ENCODE data around the gene GADL1.

Gene GADL1

DNA sequence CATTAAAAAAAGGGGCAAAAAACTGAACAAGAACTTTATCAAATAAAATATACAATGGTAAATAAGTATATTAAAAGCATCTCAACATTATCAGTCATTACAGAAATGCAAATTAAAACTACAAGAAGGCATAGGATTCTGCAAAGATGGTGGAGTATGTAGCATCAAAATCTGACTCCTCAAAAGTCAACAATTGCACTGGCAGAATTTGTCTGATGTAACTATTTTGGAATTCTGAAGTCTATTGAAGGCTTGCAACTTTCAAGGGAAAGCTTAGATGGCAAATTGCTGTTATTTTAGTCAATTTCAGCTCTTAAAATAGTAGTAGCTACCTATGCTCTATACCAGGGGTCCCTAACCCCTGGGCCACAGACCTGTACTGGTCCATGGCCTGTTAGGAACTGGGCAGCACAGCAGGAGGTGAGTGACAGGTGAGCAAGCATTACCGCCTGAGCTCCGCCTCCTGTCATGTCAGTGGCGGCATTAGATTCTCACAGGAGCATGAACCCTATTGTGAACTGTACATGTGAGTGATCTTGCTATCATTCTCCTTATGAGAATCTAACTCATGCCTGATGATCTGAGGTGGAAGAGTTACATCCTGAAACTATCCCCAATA is 180.5 kb downstream of the GADL1 start:
- DNase-seq, result no peak

DNA sequence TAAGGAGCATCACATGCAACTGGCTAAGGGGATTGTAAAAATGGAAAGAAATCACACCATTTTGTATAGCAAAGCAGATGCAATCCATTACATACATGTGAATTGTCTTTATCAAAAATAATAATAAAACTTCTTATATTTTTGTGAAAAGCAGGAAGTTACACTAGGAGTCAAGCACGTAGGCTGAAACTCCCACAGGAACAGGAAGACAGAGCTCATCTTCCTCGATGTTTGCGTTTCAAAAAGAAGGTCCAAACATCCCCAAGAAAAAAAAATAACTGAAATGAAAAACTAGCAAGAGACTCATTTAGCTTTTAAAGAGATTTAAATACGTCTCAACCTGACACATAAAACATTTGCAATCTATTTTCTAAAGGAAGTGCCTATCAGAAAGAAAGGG is 181.5 kb downstream of the GADL1 start:
- no peak for DNase-seq

- no peak for DNase-seq
Measured at GRCh38 chr3:30711867-30712266, 182.6 kb downstream of the GADL1 start.

DNA sequence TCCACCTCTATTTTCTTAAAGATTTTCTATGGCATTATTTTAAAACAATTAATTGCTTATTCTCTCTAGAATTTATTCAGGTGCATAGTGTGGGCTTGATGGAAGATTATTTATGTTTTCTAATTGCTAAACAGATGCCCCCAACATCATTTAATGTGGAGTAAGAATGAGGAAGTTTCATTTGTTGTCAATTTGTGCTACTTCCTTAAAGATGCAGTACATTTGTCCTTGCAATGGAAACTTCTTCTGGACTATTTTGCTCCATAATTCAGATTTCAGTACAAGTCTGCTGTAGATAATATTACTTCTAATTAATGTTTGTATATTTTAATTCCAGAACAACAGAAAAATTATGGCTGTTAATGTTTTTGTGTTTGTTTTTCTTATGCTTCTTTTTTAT is 183.3 kb downstream of the GADL1 start:
- no peak for DNase-seq

DNA sequence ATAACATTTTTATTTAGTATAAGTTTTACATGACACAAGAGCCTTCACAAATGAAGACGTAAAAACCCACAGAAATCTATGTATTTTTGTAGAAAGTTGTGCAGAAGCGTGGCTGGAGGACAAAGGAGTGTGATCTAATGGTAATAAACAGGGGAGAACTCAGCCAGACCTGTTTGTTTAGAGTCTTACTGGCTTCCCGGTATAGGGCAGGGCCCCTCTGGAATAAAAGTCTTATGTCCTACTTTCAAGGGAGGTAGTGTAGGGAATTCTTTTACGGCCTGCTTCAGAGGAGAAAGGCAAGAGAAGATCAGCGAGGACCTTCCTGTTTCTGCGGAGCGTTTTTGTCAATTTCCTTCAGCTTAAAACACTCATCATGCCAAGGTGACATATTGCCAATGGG is 184.4 kb downstream of the GADL1 start:
- no peak for DNase-seq

DNA sequence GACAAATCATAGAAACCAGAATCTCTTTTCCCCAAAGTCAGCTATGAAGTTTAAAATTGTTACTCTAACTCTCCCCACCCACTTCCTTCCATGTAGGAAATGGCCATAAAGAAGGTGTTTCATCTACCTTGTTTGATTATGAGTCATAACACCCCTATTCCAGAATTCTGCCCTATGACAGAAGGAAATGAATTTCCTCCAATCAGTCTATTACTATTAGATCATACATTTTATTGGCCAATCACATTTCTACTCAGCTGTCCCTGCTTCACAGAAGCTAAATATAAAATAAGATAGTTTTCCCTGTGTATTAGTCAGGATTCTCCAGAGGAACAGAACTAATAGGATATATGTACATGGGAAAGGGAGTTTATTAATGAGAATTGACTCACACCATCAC is 186.0 kb downstream of the GADL1 start:
- DNase-seq, result no peak

DNA sequence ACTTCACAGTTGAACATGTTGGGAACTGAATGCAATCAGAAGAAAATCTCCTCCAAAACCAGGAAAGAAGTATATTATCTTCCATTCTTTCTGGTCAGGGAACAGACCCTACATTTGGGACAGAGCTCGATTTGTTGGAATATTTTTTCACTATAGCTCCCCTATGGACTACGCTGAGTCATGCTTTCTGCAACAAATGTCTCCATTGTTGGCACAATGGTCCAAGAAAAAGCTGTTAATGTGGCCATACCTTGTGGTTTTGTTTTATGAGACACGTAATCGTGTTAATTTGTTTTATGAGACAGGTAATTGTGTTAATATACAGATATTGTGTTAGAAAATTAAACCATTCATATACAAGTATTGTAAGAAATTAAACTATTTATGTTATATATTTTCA is 186.6 kb downstream of the GADL1 start:
- DNase-seq, result no peak

GRCh38 chr3:30704931-30705890 is 189.2 kb downstream of the GADL1 start:
- DNase-seq, result no peak

DNA sequence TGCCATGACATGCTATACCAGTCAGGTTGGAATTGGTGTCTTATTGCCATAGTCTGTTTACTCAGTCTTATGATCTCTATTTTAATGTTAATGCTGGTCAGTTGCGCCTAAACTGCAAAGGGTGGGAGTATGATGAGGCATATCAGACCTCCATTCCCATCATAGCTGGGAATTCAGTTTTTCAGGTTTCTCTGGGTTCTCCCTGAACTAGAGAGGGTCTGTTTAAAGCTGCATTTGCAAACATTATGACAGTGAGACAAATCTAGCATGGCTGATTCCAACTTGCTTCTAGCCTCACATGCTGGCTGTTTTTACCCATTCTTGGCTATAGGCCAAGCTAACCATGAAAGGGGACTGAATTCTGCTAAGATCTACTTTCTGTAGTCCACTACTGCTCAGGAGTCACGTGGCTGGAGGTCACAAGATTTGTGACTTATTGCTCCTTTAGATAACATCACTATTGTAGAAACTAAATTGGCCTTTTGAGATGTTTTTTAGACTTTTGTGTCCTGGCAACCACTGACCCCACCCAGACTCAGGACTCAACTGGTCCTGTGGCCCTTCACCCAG is 191.5 kb downstream of the GADL1 start:
- DNase-seq, result no peak

GRCh38 chr3:30702038-30702827 is 192.2 kb downstream of the GADL1 start:
- no peak for DNase-seq

- no peak for DNase-seq
Measured at GRCh38 chr3:30700702-30701321, 193.6 kb downstream of the GADL1 start.

DNA sequence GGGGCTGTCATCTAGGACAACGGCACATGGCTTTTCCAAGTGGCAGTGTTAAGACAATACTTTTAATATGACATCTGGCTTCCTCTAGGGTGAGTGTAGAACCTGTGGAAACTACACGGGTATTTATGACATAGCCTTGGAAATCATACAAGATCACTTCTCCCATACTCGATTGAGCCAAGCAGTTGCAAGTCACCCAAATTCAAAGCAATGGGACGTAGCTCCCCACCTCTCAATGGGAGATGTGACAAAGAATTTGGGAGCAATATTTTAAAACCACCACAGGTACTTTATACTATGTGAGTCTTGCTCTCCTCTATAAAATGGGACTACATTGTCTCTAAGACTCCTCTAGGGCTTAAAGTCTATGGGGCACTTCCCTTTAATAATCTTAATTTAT is 194.5 kb downstream of the GADL1 start:
- DNase-seq, result no peak

- no peak for DNase-seq
Measured at GRCh38 chr3:30698549-30698948, 195.9 kb downstream of the GADL1 start.

DNA sequence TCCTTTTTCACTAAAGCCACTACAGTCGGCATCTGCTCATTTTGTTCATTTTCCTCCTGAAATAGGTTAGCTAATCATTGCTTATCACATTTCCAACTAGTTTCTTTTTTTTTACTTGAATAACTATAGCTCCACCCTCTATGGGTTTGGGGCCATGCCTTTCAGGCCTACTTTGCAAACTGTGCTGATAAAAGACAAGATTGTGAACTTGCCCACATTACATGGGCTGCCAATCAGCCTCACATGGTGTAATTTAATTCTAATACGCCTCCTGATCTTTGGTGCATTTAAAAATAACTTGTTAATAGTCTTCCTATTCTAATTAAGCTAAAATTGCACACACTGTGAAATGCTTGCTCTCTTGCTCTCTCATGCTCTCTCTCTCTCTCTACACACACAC is 197.6 kb downstream of the GADL1 start:
- no peak for DNase-seq

GRCh38 chr3:30696403-30696819 is 198.1 kb downstream of the GADL1 start:
- no peak for DNase-seq

DNA sequence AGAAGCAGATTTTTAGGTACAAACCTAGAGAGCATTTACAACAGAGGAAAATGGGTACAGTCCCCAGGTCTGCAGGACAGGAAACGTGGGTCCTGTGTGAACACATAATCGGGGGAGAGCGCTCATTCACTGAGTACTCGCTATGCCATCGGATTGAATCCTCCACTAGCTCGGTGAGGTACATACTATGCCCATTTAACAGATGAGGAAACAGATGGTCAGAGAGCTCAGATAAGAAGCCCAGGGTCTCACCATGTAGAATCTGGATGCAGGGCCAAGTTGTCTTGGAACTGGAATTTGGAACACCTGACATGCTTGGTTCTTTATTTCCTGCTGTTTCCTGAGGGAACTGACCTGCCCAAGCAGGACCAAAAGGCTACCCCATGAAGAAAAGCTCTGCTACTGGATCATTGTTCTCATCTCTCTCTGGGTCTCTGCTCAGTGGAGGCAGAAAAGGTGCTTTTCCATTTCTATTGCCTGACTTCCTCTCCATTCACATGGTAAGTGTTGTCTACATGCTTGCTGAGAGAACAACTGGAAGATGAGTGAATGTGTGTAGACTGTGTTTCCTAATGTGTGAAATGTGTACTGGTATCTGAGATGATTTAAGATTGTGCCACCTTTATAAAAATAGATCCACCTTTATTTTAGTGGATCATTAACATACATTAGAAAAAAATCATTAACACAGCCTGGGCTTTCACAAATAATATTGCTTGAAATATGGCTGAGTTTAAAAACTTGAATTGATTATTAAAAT is 199.0 kb downstream of the GADL1 start:
- no peak for DNase-seq

DNA sequence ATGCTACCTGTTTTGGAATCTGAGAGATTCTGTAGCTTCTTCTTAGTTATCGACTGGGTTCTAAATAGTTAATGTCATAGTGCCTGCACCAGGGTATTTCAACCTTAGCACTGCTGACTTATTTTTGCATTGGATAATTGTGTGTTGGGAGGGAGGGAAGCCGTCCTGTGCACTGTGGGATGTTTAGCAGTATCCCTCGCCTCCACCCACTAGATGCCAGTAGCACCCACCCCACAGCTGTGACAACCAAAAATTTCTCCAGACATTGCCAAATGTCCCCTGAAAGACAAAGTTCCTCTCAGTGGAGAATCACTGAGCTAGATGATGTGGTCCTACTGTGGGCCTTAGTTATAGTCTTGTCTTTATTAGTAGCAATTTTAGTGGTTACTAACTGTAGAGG is 199.8 kb downstream of the GADL1 start:
- DNase-seq, result no peak

- DNase-seq, result no peak
Measured at GRCh38 chr3:30694148-30694547, 200.3 kb downstream of the GADL1 start.

- peak; percentile 74 for DNase-seq
Measured at GRCh38 chr3:30693470-30694120, 200.9 kb downstream of the GADL1 start.

GRCh38 chr3:30692498-30693130 is 201.8 kb downstream of the GADL1 start:
- no peak for DNase-seq

DNA sequence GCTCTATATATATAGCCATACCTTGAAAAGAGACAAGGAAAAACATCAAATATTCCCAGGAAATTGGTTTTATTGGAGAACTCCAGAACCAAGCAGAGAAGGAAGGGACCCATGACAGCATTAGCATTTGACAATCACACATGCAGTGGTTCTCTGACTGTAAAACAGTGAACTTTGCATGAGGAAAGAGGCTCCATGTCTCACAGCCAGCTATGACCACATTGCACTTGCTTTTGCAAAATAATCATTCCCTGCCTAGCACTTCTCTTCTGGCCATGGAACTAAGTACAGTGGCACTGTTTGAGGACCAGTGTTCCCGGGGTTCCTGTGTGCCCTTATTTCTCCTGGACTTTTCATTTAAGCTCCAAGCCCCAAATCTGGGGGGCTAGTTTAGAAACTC is 202.5 kb downstream of the GADL1 start:
- no peak for DNase-seq

Data from CD4-positive, alpha-beta T cell treated with Interleukin-12 subunit alpha and Interleukin-12 subunit beta, for 1 hour (primary cell).